DND-41 (cell line): Measurements from ENCODE around the gene NHERF2.

Experiments
- ATAC-seq: fragments of 200-7000 bp; cut with Tn5 transposase; 3 replicates; pipeline ENCODE4 v1.9.1; 2021; ENCODE audit warnings: low read depth; ENCODE audit not compliant: insufficient read depth
- DNase-seq: peaks from one replicate; pipeline ENCODE4 v3.0.0-alpha.2; 2020
- H2AFZ ChIP-seq: 2 replicates; pipeline ENCODE4 v1.6.0; 2012; ENCODE audit warnings: low read depth, low read length
- H3K27ac ChIP-seq: 2 replicates; pipeline ENCODE4 v1.5.1; 2012; ENCODE audit warnings: low read length, inconsistent platforms
- H3K27me3 ChIP-seq: fragments of 200-600 bp; sonication (generic); 2 replicates; pipeline ENCODE4 v1.6.0; 2012; ENCODE audit warnings: low read length, mild to moderate bottlenecking, inconsistent platforms; ENCODE audit not compliant: insufficient read depth, poor library complexity
- H3K36me3 ChIP-seq: 2 replicates; pipeline ENCODE4 v1.5.1; 2012; ENCODE audit warnings: low read length, inconsistent platforms; ENCODE audit not compliant: insufficient read depth
- H3K4me1 ChIP-seq: 2 replicates; pipeline ENCODE4 v1.5.1; 2012; ENCODE audit warnings: mild to moderate bottlenecking, low read length; ENCODE audit not compliant: insufficient read depth
- H3K4me2 ChIP-seq: 2 replicates; pipeline ENCODE4 v1.6.0; 2012; ENCODE audit warnings: mild to moderate bottlenecking, moderate library complexity, low read length, inconsistent platforms; ENCODE audit not compliant: insufficient read depth
- H3K4me3 ChIP-seq, 2 experiments: fragments of 200-600 bp in 1 of 2; shearing (Covaris generic) in 1 of 2; 2 replicates each; pipeline ENCODE4 v1.5.1; 2012 to 2016; ENCODE audit warnings: inconsistent platforms in 2 of 2, low read length in 2 of 2, mild to moderate bottlenecking in 2 of 2, low read depth in 1 of 2, moderate library complexity in 1 of 2
- H3K79me2 ChIP-seq: 2 replicates; pipeline ENCODE4 v1.6.0; 2012; ENCODE audit warnings: low read length, inconsistent platforms; ENCODE audit not compliant: insufficient read depth
- H3K9ac ChIP-seq: 2 replicates; pipeline ENCODE4 v1.6.0; 2012; ENCODE audit warnings: low read depth, mild to moderate bottlenecking, inconsistent platforms, low read length, moderate library complexity
- H3K9me3 ChIP-seq: 2 replicates; pipeline ENCODE4 v1.5.1; 2012; ENCODE audit warnings: low read length, moderate library complexity, mild to moderate bottlenecking, inconsistent platforms; ENCODE audit not compliant: insufficient read depth, severe bottlenecking
- H4K20me1 ChIP-seq: 2 replicates; pipeline ENCODE4 v1.6.0; 2012; ENCODE audit warnings: low read length; ENCODE audit not compliant: insufficient read depth
- CTCF ChIP-seq: IDR thresholded peaks from 2 replicates; pipeline ENCODE4 v1.5.1; 2012; ENCODE audit warnings: borderline replicate concordance, low read length, moderate library complexity, mild to moderate bottlenecking; ENCODE audit not compliant: poor library complexity, severe bottlenecking; ENCODE audit errors: extremely low read depth
- EZH2 ChIP-seq: IDR thresholded peaks from 3 replicates; pipeline ENCODE4 v1.6.1; 2012; ENCODE audit warnings: borderline replicate concordance, low read depth, mild to moderate bottlenecking, moderate library complexity, low read length, inconsistent platforms; ENCODE audit not compliant: severe bottlenecking

The NHERF2 gene

DNA sequence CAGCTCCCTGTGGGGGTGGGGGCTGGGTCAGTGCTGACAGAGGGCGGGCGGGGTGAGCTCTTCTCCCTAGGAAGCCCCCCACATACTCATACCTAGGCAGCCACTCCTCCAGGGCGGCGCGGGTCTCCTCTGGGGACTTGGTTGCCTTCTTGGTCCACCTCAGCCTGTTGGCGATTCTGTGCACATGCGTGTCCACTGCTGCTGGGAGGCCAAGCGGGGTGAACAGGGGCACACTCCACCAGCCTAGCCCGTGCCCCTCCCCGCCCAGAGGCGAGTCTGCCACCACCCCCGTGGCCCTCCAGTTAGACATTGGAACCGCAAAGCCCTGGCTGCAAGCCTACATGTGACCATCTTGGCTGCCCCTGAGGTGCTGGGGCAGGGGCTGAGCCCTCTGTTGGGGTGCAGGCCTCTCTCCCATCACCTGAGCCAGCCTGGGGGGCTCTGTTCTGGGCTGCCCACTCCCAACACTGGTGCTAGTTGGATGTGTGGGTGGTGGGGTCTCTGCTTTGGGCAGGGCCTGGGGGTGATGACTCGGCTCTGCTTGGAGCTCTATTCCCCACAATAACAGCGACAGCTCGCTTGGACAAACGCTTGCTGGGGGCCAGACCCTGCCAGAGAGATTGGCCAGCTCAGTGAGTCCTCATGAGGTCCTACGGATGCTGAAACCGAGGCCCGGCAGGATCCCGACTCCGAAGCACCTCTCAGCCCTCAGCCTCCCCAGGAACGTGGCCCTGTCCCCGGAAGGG, 13.5 kb downstream of the NHERF2 start:
- ATAC-seq (no peak), DNase-seq (no peak)
- H3K27ac ChIP-seq = no peak overlapping the region
- H3K79me2 ChIP-seq = no peaks in the 10 kb centered on the region
- no peak overlapping the region for H3K9ac ChIP-seq
- H3K9me3 ChIP-seq = no peaks in the 10 kb centered on the region
- TF ChIP-seq EZH2 (no peak), CTCF (no peak)
- H3K4me2 ChIP-seq = no peak overlapping the region
- no peaks in the 10 kb centered on the region for H3K27me3 ChIP-seq
- H3K4me1 ChIP-seq = no peaks in the 10 kb centered on the region
- H2AFZ ChIP-seq = no peak overlapping the region
- peaks cover 20% of the 10 kb centered on the region for H3K36me3 ChIP-seq
- H3K4me3 ChIP-seq = no peak overlapping the region
- H4K20me1 ChIP-seq = 0 out of 2 replicates have a peak, but pooled peaks cover 2% of the 10 kb centered on the region

DNA sequence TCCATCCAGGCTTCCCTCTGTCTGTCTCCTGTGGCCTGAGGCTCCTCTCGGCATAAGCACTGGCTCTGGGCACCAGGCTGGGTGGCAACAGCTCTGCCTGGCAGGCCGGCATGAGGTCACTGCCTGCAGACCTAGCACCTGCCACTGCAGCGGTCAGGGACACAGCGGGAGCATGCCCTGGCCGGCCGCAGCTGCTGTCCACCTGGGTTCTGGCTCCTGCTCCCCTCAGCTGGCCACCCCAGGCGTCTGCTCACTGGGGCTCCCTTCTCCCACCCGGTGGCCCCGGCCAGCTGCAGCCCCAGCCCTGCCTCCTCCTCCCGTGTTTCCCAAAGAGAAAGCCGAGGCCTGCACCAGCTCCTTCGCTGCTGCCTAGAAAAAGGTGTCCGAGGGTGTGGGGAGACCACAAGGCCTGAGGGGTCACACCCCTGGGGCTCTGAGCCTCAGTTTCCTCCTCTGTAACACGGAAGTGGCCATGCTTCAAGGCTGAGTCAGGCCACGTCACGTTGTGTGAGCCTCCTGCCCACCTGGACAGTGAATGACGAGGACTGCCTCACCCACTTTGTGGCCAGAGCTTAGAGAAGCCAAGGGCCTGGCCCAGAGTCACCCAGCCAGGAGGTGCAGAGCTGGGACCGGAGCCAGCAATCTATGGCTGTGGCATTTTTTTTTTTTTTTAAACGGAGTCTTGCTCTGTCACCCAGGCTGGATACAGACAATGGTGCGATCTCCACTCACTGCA, 14.3 kb downstream of the NHERF2 start:
- Histone ChIP-seq H3K4me3 (no peak overlapping the region), H3K36me3 (peaks cover 27% of the 10 kb centered on the region), H3K27me3 (no peaks in the 10 kb centered on the region), H3K9ac (no peak overlapping the region), H3K9me3 (no peaks in the 10 kb centered on the region), H4K20me1 (0 out of 2 replicates have a peak, but pooled peaks cover 2% of the 10 kb centered on the region), H2AFZ (no peak overlapping the region), H3K27ac (no peak overlapping the region), H3K4me2 (no peak overlapping the region), H3K4me1 (peaks cover 3% of the 10 kb centered on the region), H3K79me2 (peaks cover 4% of the 10 kb centered on the region)
- no peak for TF ChIP-seq EZH2
- no peak for TF ChIP-seq CTCF
- no peak for DNase-seq
- no peak; the same call in 2 of the 3 replicates for ATAC-seq

DNA sequence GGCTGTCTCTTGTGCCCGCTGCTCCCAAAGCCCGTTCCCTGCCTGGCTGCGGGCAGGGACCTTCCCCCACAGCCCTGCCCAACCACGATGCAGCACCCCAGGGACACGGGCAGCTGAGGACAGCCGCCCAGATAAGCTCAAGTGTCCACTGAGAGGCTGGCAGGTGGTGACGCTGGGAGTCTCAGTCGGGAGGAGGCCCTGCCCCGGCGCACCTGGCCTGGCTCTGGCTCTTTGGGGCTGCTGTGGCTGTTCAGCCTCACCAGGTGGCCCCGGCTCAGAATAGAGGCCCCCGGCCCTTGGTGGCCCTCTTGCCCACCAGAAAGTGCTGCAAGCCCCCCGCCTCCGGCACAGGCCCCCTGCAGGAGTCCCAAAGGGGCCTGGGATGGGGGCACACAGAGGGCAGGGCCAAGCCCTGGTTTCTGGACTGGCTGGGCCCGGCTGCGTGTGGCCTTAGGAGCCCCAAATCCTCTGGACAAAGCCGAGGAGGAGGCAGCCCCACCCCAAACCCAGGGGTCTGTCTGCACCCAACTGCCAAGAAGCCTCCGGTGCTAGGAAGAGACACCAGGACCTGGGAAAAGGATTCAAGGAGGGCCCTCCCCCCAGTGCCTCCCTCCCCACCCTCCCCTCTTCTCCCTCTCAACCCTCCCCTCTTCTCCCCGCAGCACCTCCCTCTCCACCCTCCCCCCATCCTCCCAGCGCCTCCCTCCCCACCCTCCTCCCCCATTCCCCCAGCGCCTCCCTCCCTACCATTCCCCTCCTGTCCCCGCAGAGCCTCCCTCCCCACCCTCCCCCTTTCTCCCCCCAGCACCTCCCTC, 15.7 kb downstream of the NHERF2 start:
- Histone ChIP-seq H3K4me1 (peaks cover 17% of the 10 kb centered on the region), H3K9ac (no peak overlapping the region), H3K36me3 (peaks cover 30% of the 10 kb centered on the region)

More for the DNA sequence above, 15.7 kb downstream of the NHERF2 start:
- TF ChIP-seq CTCF (no peak), EZH2 (no peak)
- Histone ChIP-seq H3K79me2 (peaks cover 17% of the 10 kb centered on the region), H3K9me3 (no peaks in the 10 kb centered on the region), H3K4me2 (no peak overlapping the region), H4K20me1 (0 out of 2 replicates have a peak, but pooled peaks cover 2% of the 10 kb centered on the region), H3K4me3 (no peak overlapping the region), H3K27ac (no peak overlapping the region), H3K27me3 (no peaks in the 10 kb centered on the region), H2AFZ (no peak overlapping the region)
- ATAC-seq (no peak), DNase-seq (no peak)
